Activated CD4-positive, alpha-beta memory T cell treated with anti-CD3 and anti-CD28 coated beads for 36 hours (primary cell): ENCODE results near the gene LYRM4. TPM values are rescaled to one million over a fixed set of nuclear protein-coding genes. Genes with fewer than 3 reads are reported as not detected.

Experiments
- CTCF ChIA-PET: fragments of 350-600 bp; sonication (Branson Sonifier 250); formaldehyde crosslinking; loops from one replicate; lab custom pipeline; 2021; ENCODE audit warnings: antibody characterized with exemption, inconsistent platforms; lab: Charles Lee
- POLR2A ChIA-PET: fragments of 350-600 bp; sonication (Branson Sonifier 250); formaldehyde crosslinking; loops from one replicate; lab custom pipeline; 2021; ENCODE audit warnings: antibody characterized with exemption; lab: Charles Lee
- DNase-seq: peaks from one replicate; pipeline ENCODE4 v3.0.0-alpha.2; 2020
- H3K27ac Mint-ChIP-seq: one replicate; pipeline ENCODE4 v1.8.0; 2021; ENCODE audit warnings: mixed read lengths
- H3K27me3 Mint-ChIP-seq: one replicate; pipeline ENCODE4 v1.8.0; 2021; ENCODE audit warnings: mixed read lengths
- H3K36me3 Mint-ChIP-seq: one replicate; pipeline ENCODE4 v1.8.0; 2021; ENCODE audit warnings: mixed read lengths
- H3K4me1 Mint-ChIP-seq: one replicate; pipeline ENCODE4 v1.8.0; 2021; ENCODE audit warnings: low read depth, mixed read lengths
- H3K4me3 Mint-ChIP-seq: one replicate; pipeline ENCODE4 v1.8.0; 2021; ENCODE audit warnings: mild to moderate bottlenecking, mixed read lengths
- H3K9me3 Mint-ChIP-seq: one replicate; pipeline ENCODE4 v1.8.0; 2021; ENCODE audit warnings: mixed read lengths
- intact Hi-C: fragments of 100-400 bp; cut with micrococcal nuclease; formaldehyde crosslinking; loops from one replicate; pipeline ENCODE4 v1.15.1; 2023
- total RNA-seq, 2 experiments: library from RNA; stranded (reverse); gene quantifications; one replicate each; pipeline ENCODE4 v1.2.3, GENCODE V29; 2021

LYRM4 gene
- total RNA-seq, 2 experiments from 2014 or later, result 50.6 to 53.6 TPM

DNA sequence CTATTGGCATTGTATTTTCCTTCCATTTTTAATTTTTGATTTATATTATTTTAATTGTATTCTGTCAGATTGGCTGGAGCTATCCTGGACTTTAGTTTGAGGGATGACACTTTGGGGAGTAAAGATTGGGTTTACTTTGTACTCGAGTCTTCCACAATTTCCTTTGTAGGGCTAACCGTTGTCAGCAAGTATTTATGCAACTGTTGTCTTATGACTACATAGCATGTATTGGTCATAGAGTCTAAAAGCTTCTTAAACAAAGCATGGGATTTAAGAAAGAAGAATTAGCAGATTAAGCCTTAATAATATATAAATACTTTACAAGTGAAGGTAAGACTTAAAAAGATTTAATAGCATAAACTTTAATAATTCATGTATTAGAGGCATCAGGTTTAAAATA, 20.2 kb upstream of the LYRM4 start:
- Mint-ChIP-seq H3K36me3 (peaks cover 6% of the 10 kb centered on the region), H3K27me3 (no peaks in the 10 kb centered on the region), H3K4me3 (peak overlapping the region; percentile 45), H3K9me3 (no peaks in the 10 kb centered on the region), H3K27ac (peak overlapping the region; percentile 92), H3K4me1 (peaks cover 73% of the 10 kb centered on the region)
- DNase-seq, result no peak
- intact Hi-C loops, result loop anchor here (1.0 to 2.0 kb wide), 7 partner anchors 20 to 339 kb away; partner anchors contain the start of gene FARS2
- ChIA-PET CTCF (interaction anchor here (1.2 to 2.9 kb wide), 3 partner anchors 9 to 22 kb away, joined by 3 to 34 read pairs (median 11); partner anchors contain the start of genes FARS2 and LYRM4), POLR2A (interaction anchor here (0.9 to 5.3 kb wide), 3 partner anchors 11 to 22 kb away, joined by 5 to 36 read pairs (median 22); partner anchors contain the start of genes FARS2 and LYRM4)

DNA sequence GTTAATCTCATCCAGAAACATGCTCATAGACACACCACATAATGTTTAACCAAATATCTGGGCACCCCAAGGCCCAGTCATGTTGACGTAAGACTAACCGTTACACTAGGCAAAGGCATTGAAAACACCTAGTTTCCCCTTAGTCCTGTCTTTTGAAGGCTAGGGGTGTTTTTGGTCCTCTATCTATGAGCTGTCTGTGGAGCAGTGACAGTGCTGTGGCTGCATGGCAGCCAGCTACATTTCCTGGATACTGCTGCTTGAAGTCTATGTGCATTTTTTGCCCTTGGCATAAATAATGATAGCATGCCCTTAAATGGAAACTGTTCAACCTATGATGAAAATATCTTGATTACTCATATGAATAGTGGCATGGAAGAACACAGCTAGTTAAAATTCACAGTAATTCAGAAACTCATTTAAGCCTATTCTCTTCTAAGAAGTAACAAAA, 19.2 kb upstream of the LYRM4 start:
- H3K4me3 Mint-ChIP-seq, result peak overlapping the region; percentile 62
- DNase-seq, result peak; percentile 80
- no peaks in the 10 kb centered on the region for H3K9me3 Mint-ChIP-seq
- H3K27me3 Mint-ChIP-seq, result no peaks in the 10 kb centered on the region
- CTCF ChIA-PET, result interaction anchor here (0.9 to 2.9 kb wide), 6 partner anchors 10 to 136 kb away, joined by 3 to 34 read pairs (median 4); partner anchors contain the start of genes FARS2 and LYRM4
- intact Hi-C loops, result loop anchor here (1.0 to 2.0 kb wide), 7 partner anchors 19 to 338 kb away; partner anchors contain the start of gene FARS2
- H3K27ac Mint-ChIP-seq, result peak overlapping the region; percentile 92
- peaks cover 6% of the 10 kb centered on the region for H3K36me3 Mint-ChIP-seq
- POLR2A ChIA-PET, result interaction anchor here (0.8 to 5.3 kb wide), 7 partner anchors 10 to 106 kb away, joined by 3 to 36 read pairs (median 5); partner anchors contain the start of genes FARS2 and LYRM4
- peaks cover 67% of the 10 kb centered on the region for H3K4me1 Mint-ChIP-seq

DNA sequence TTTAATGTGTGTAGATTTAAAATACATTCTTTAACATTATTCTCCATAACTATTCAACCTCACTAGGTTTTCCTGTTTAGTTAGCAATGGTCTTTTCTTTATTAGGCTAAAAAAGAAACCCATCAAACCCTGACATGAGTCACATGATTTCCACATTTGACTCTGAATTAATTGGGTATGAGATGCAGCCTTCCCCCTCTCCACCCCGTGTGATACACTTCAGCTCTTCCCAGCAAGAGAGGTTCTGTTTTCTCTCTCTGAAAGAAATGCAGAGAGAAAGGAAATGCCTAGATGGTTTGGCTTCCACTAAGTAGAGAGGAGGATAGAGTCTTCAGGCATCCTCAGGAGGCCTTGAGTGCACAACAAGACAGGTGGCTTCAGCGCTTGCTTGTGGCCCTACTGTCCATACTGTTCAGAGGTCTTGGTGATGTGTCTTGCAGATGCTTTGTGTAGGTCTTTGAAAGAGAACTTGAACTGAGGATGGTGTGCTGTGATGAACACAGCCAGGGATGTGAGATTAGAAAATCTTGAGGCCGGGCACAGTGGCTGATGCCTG, 17.9 kb upstream of the LYRM4 start:
- Mint-ChIP-seq H3K9me3 (no peaks in the 10 kb centered on the region), H3K36me3 (peaks cover 6% of the 10 kb centered on the region), H3K27ac (peak overlapping the region; percentile 92), H3K4me1 (peaks cover 70% of the 10 kb centered on the region), H3K27me3 (no peaks in the 10 kb centered on the region), H3K4me3 (peak overlapping the region; percentile 39)
- ChIA-PET CTCF (interaction anchor here (0.6 kb wide), 1 partner anchor 85 kb away, joined by 3 read pairs; no protein-coding TSS in a partner anchor), POLR2A (interaction anchor here (1.4 to 5.3 kb wide), 3 partner anchors 12 to 24 kb away, joined by 3 to 36 read pairs (median 22); partner anchors contain the start of genes FARS2 and LYRM4)
- intact Hi-C loops, result no loop called here
- DNase-seq, result peak; percentile 35

DNA sequence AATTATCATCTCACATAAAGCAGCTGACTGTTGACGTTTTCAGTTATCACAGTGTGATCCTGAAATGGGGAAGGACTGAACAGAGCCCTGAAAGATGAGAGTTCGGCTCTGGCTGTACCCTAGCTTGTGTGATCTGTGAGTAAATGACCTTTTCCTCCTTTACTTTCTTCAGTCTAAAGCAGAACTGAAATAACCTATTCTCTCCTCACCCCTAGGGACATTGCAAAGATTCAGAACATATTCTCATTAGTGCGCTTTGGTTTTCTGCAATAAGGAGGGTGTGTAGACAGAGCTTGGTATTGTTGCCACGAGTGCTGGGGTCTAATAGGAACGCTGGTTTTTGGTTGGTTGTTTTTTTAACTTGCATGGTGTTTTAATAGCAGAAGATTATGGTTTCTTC, 17.3 kb upstream of the LYRM4 start:
- no peak overlapping the region for H3K4me3 Mint-ChIP-seq
- peaks cover 10% of the 10 kb centered on the region for H3K36me3 Mint-ChIP-seq
- ChIA-PET POLR2A (interaction anchor here (1.4 to 5.3 kb wide), 3 partner anchors 11 to 24 kb away, joined by 3 to 36 read pairs (median 22); partner anchors contain the start of genes FARS2 and LYRM4), CTCF (interaction anchor here (0.6 kb wide), 1 partner anchor 84 kb away, joined by 3 read pairs; no protein-coding TSS in a partner anchor)
- peaks cover 76% of the 10 kb centered on the region for H3K4me1 Mint-ChIP-seq
- no peak for DNase-seq
- peak overlapping the region; percentile 55 for H3K27ac Mint-ChIP-seq
- intact Hi-C loops, result no loop called here
- no peaks in the 10 kb centered on the region for H3K9me3 Mint-ChIP-seq
- H3K27me3 Mint-ChIP-seq, result no peaks in the 10 kb centered on the region

DNA sequence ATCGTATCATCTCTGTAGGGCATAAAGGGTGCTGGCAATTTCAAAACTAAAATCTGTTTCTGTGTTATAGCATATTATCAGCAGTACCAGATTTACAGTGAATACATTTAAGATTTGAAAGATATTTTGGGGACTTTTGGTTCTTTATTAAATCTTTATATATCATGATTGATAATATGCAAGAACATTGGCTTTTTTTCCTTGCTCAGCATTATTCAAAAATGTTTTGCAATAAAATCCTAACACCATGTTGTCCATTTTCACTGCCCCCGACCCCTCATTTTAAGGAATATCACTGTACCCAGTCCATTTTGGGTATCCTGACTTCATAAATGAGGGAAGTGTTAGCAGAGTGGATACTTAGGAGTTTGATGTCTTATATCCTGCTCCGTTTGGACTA, 16.8 kb upstream of the LYRM4 start:
- no peak for DNase-seq
- ChIA-PET CTCF (no interaction called here), POLR2A (interaction anchor here (3.6 to 5.3 kb wide), 2 partner anchors 17 to 25 kb away, joined by 22 to 36 read pairs; partner anchors contain the start of genes FARS2 and LYRM4)
- Mint-ChIP-seq H3K4me1 (peaks cover 79% of the 10 kb centered on the region), H3K9me3 (no peaks in the 10 kb centered on the region), H3K27ac (peak overlapping the region; percentile 55), H3K36me3 (peaks cover 14% of the 10 kb centered on the region), H3K27me3 (no peaks in the 10 kb centered on the region), H3K4me3 (no peak overlapping the region)
- intact Hi-C loops, result no loop called here

DNA sequence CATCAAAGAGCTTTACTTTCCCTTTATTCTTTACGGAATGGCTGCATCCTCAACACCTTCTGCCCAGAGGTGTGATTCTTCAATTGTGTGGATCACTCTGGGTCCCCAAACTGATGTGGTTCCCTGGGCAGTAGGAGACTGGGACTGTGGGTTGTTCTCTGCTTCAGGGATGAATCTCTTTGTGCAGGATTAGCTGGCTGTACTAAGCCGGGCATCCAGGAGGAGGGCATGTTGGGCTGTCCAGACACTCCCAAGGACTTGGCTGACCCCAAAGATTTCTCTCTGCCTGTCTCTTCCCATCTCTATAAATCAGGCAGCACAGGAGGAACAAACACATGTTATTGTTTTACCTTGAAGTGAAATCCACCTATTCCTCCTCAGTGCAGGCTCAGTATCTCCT, 15.8 kb upstream of the LYRM4 start:
- DNase-seq, result no peak
- no peak overlapping the region for H3K27ac Mint-ChIP-seq
- H3K27me3 Mint-ChIP-seq, result no peaks in the 10 kb centered on the region
- no peak overlapping the region for H3K4me3 Mint-ChIP-seq
- peaks cover 17% of the 10 kb centered on the region for H3K36me3 Mint-ChIP-seq
- H3K4me1 Mint-ChIP-seq, result peaks cover 71% of the 10 kb centered on the region
- intact Hi-C loops, result no loop called here
- no peaks in the 10 kb centered on the region for H3K9me3 Mint-ChIP-seq
- POLR2A ChIA-PET, result no interaction called here
- CTCF ChIA-PET, result interaction anchor here (0.8 to 3.5 kb wide), 3 partner anchors 21 to 133 kb away, joined by 3 to 14 read pairs (median 4); no protein-coding TSS in a partner anchor

DNA sequence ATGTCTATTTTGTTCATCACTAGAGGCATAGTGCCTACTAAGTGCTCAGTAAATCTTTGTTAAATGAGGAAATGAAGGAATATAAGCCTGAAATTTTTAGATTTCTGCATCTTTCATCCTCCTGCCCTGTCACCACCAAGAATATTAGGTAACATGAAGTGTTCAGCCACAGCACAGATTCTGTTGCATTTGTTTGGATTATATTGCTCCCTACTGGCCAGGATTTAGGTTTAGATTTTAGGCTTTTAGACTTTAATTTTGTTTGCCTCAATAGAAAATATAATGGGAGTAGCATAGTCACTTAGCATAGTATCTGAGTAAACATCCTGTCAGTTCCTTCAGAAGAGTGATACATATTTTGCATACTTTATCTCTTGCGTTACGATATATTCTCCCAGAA, 14.7 kb upstream of the LYRM4 start:
- POLR2A ChIA-PET, result no interaction called here
- Mint-ChIP-seq H3K27ac (no peak overlapping the region), H3K4me1 (peaks cover 69% of the 10 kb centered on the region)

DNA sequence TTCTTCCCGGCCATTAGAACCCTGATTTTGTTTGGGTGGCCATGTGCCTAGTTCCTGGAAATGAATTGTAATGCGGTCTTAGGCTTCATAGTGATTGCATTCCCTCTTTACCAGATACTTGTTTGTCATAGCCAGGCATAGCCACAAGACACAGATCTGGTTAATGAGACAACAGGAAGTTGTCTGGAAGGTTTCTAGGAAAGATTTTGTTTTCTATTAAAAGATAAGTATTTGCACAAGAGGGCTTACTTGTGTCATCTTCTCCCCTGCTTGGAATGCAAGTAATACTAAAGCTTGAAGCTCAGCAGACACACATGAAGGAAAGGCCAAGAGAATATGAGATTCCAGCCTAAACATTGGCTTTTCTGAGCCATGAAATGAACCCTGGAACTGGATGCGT, 13.5 kb upstream of the LYRM4 start:
- Mint-ChIP-seq H3K4me1 (peaks cover 62% of the 10 kb centered on the region), H3K9me3 (no peaks in the 10 kb centered on the region), H3K4me3 (no peak overlapping the region), H3K27me3 (no peaks in the 10 kb centered on the region), H3K36me3 (peaks cover 19% of the 10 kb centered on the region), H3K27ac (peak overlapping the region; percentile 63)
- intact Hi-C loops, result no loop called here
- ChIA-PET CTCF (interaction anchor here (3.5 kb wide), 1 partner anchor 29 kb away, joined by 14 read pairs; no protein-coding TSS in a partner anchor), POLR2A (no interaction called here)
- DNase-seq, result no peak

More for the DNA sequence above, 14.7 kb upstream of the LYRM4 start:
- no peak overlapping the region for H3K4me3 Mint-ChIP-seq
- peaks cover 17% of the 10 kb centered on the region for H3K36me3 Mint-ChIP-seq
- H3K27me3 Mint-ChIP-seq, result no peaks in the 10 kb centered on the region
- no peak for DNase-seq
- CTCF ChIA-PET, result interaction anchor here (1.2 to 3.5 kb wide), 2 partner anchors 27 to 132 kb away, joined by 4 to 14 read pairs; no protein-coding TSS in a partner anchor
- no peaks in the 10 kb centered on the region for H3K9me3 Mint-ChIP-seq
- intact Hi-C loops, result no loop called here

DNA sequence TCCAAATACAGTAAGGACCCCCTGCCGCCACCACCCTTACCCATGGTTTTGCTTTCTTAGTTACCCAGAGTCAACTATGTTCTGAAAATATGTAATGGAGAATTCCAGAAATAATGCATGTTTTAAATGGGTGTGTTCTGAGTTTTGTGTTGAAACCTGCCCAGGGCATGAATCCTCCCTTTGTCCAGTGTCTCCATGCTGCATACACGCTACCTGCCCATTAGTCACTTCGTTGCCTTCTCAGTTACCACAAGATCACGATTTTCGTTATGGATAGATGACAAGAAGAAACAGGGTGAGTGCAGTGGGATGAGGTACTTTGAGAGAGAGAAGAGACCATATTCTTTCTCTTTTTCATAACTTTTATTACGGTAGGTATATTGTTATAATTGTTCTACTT, 11.2 kb upstream of the LYRM4 start:
- peaks cover 26% of the 10 kb centered on the region for H3K36me3 Mint-ChIP-seq
- POLR2A ChIA-PET, result no interaction called here
- CTCF ChIA-PET, result interaction anchor here (1.0 kb wide), 1 partner anchor 128 kb away, joined by 4 read pairs; no protein-coding TSS in a partner anchor
- H3K9me3 Mint-ChIP-seq, result peaks cover 5% of the 10 kb centered on the region
- no peak overlapping the region for H3K4me3 Mint-ChIP-seq
- peaks cover 51% of the 10 kb centered on the region for H3K4me1 Mint-ChIP-seq
- H3K27me3 Mint-ChIP-seq, result no peaks in the 10 kb centered on the region
- DNase-seq, result no peak
- intact Hi-C loops, result no loop called here
- no peak overlapping the region for H3K27ac Mint-ChIP-seq

DNA sequence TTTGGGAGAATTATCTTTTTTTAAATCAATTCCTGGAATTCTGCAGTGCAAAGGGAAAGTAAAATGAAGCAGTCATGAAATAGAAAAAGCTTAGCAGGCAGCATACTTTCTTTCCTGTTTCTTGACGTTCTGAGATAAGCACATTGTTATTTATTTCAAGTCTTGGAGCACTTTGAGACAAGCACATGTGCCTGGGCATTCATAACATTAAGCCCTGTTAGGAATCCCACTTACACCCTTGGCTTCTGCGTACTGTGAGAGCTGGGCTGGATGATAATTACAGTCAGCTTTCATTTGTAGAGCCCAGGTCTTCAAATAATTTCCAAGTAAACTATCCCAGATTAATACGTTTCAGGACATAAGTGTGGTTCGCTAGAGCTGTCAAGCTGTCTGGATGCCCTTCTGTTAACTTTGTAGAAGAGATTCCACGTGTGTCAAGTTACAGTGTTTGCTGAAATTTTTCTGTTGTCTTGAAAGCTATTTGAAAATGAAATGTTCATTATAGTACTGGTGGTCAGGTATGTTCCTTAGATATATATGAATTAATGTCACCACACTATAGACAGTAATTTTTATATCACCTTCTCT, 9.4 kb upstream of the LYRM4 start:
- intact Hi-C loops, result no loop called here
- Mint-ChIP-seq H3K4me3 (no peak overlapping the region), H3K9me3 (peaks cover 5% of the 10 kb centered on the region), H3K4me1 (peaks cover 47% of the 10 kb centered on the region), H3K27ac (peak overlapping the region; percentile 26), H3K27me3 (no peaks in the 10 kb centered on the region), H3K36me3 (peaks cover 31% of the 10 kb centered on the region)
- ChIA-PET POLR2A (interaction anchor here (1.4 to 1.7 kb wide), 2 partner anchors 9 to 10 kb away, joined by 5 to 7 read pairs; partner anchors contain the start of genes FARS2 and LYRM4), CTCF (interaction anchor here (1.8 kb wide), 1 partner anchor 33 kb away, joined by 5 read pairs; no protein-coding TSS in a partner anchor)
- DNase-seq, result no peak

DNA sequence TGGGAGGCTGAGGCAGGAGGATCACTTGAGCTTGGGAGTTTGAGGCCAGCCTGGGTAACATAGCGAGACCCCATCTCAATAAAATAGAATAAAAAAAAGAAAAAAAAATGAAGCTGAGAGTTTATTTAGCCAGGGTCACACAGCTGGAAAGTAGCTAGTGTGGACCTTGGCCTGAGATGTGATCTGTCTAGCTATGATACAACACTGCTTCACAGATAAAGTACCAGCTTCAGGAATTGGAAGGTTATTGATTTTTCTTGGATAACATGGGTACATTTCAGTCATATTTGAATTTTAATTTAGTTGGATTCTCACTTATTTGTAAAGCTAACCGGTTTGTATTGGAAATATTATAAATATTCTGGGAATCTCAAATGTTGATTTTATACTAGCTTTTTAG, 5.7 kb upstream of the LYRM4 start:
- H3K27ac Mint-ChIP-seq, result peak overlapping the region; percentile 25
- no peak for DNase-seq
- peaks cover 5% of the 10 kb centered on the region for H3K9me3 Mint-ChIP-seq
- intact Hi-C loops, result loop anchor here (10.0 kb wide), 1 partner anchor 492 kb away; the partner anchor contains the start of gene CDYL
- H3K27me3 Mint-ChIP-seq, result no peaks in the 10 kb centered on the region
- CTCF ChIA-PET, result interaction anchor here (1.3 to 3.0 kb wide), 4 partner anchors 36 to 123 kb away, joined by 3 to 18 read pairs (median 4); no protein-coding TSS in a partner anchor
- no peak overlapping the region for H3K4me3 Mint-ChIP-seq
- H3K4me1 Mint-ChIP-seq, result peaks cover 38% of the 10 kb centered on the region
- POLR2A ChIA-PET, result interaction anchor here (0.9 kb wide), 1 partner anchor 12 kb away, joined by 3 read pairs; no protein-coding TSS in a partner anchor
- H3K36me3 Mint-ChIP-seq, result peaks cover 20% of the 10 kb centered on the region
